NOMO-1 (cell line): Measurements from ENCODE around the gene NMT2.

Experiments
- DNase-seq, 2 experiments: peaks; one replicate each; lab custom pipeline; 2025; ENCODE audit not compliant: unreplicated experiment in 2 of 2; lab: John Stamatoyannopoulos, UW

Gene NMT2

DNA sequence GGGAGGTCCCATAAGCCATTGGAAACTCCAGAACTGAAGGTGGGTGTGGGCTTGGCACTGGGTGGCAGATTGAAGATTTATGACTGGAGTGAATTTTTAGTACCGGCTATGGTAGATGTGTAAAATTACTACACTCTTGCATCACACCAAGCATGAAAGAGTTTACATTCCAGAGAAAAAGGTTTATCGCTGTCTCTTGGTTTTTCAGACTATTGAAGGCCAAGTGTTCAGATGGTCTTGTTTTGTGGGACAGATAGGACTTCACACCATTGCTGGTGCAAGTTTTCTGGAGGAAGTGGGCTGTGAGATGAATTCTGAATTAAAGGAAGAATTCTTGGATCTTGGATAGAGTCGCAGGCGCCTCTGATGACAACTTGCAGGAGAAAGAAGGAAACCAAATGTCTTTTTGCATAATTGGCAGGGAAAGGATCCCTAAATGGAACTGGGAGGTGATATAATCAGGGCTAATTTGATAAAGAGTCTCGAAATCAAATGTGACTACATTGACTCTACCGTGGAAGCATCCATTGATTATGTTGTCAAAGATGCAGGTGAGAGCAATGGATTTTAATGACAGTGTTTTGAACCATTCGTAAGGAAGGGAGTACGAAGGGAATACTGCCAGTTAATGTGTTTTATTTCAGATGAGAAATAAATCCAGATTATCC is 14.2 kb upstream of the NMT2 start:
- DNase-seq = peak; percentile 33 to 43

DNA sequence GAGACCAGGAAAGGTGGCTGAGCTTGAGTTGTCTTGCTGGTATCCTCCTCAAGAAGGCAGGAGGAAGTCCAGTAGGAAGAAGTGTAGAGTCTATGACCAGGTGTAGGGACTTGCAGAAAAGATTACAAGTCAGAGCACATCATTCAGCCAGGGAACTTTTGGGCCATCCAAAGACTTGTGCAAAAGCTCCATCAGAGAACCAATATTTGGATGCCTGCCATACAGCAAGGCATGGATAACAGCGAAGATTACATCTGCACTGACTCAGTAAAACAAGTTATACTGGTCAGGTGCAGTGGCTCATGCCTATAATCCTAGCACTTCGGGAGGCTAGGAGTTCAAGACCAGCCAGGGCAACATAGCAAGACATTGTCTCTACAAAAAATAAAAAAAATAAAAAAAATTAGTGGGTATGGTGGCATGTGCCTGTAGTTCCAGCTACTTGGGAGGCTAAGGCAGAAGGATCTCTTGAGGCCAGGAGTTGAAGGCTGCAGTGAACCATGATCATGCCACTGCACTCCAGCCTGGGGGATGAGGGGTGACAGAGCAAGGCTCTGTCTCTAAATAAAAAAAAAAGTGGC is 13.2 kb upstream of the NMT2 start:
- no peak for DNase-seq

DNA sequence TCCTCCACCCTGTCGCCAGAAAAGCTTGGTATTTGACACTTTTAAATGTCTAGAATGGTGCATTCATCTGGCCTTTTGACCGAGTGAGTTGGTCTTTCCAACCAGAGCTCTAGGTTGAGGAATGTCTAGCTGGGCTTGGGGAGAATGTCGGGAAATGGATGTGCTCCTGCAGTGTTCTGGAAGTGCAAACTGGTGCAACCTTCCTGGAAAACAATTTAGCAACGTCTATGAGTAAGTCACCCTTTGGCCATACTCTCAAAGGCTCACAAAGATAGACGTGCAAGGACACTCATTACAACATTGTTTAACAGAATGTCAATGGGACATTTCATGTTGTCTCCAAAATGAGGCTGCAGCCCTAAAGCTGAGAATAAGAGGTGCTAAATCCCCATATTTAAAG is 12.2 kb upstream of the NMT2 start:
- DNase-seq = no peak

DNA sequence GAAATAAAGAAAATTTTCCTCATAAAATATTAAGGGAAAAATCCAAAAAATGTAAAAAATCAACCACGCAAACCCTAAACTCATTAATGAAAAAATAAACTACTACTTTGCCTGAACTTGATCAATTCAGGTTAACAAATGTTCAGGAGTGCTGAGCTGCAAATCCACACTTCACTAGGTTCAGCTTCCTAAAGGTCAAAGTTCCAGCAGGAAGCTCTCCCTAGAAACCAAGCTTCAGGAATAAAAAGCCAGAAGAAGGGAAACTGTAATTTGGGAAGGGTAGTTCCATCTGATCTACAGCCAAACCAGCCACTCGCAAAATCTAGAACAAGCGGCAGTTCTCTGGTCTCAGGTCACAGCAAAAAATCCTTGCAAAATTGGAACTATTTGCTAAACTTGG is 7.8 kb upstream of the NMT2 start:
- no peak for DNase-seq

DNA sequence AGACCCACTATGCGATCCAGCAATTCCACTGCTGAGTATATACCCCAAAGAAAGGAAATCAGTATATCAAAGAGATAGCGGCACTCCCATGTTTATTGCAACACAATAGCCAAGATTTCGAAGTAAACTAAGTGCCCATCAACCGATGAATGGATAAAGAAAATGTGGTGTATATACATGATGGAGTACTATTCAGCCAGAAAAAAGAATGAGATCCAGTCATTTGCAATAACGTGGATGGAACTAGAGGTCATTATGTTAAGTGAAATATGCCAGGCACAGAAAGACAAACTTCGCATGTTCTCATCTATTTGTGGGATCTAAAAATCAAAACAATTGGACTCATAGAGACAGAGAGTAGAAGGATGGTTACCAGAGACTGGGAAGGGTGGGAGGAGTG is 7.1 kb upstream of the NMT2 start:
- no peak for DNase-seq

DNA sequence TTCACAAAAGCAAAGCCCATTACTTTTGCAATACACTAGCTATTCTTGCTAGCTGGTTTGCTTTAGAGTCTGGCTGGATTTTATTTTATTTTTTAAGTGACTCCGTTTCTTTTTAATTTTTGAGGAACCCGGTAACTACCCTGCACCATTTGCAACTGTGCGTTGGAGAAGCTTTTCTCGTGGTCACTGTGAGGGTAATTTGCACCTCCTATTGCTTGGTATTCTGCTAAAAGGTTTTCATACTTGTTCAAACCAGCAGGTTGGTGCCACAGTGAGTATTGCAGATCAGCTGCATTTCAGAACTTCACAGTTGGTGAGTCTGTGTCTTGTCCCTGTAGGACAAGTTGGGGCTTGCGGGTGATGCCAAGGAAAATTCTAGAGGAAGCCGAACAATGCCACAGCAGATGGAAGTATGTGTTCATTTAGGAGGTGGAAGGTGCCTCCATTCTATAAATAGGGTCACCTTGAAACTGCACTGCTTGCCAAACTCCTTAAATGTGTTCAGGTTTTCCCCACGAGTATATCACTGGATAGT is 3.9 kb upstream of the NMT2 start:
- no peak for DNase-seq

DNA sequence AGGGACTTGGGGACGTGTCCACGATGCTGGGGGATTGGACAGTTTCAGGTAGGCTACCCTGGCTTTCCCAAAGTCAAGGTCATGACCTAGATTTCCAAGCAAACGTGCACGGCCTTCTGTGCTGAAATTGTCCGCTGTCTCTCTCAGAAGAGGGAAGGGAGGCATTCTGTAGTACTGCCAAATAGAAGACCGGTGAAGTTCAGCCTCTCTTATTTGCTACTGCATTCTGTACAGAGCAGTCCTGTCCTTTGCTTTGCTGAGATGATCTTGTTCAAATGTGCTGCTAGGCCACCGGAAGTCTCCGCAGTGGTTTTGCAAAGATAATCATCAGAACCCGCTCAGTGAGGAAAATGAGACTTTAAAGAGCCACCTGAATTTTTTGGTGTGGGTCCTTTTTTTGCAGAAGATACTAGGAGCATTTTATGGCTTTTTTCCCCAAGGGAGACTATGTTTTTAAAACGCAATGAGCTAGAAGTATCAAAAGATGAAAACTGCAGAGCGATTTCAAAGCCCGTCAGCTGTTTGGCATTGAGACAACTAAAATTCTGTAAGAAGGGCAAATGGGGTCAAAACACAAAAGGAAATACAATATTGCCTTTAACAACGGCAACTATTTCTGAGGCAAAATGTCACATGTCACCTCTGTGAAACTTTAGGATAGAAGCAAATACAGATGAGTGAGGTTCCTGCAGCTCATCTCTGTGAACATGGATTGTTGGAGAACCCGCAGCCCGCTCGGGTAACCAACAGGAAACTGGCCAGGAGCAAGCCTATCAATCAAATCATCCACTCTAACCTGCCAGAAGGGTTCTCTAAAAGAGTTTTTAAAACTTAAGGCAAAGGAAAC is 1.3 kb upstream of the NMT2 start:
- no peak for DNase-seq

DNA sequence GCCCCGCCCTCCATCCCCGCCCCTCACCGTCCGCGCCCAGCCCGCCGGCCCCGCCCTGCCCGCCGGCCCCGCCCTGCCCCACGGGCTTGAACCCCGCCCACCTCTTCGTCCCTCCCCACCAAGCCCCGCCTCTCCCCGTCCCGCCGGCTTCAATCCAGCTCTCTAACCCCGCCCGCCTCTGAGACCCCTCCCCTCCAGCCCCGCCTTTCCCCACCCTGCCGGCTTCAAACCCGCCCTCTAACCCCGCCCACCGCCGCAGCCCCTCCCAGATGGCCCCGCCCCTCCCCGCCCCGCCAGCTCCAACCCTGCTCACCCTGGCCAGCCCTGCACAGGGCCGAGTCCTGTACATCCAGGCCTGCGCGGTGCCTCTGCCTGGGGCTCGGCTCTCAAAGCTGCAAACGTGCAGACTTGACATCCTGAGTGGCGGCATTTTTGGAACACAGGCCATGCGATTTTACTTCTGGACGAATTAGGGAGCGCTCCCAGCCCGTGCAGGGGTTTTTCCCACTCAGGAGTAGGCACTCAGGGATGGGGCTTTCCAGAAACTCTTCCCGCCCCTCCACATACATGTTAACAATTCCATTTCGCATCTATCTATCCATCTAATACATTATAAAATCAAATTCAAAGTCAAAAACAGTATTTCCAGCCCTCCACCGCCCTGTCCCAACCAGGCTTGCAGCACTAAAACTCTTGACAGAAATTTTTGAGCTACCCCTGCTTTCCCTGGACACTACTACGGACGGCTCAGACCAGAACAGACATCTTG is 477 bp upstream of the NMT2 start:
- peak; percentile 74 to 84 for DNase-seq

DNA sequence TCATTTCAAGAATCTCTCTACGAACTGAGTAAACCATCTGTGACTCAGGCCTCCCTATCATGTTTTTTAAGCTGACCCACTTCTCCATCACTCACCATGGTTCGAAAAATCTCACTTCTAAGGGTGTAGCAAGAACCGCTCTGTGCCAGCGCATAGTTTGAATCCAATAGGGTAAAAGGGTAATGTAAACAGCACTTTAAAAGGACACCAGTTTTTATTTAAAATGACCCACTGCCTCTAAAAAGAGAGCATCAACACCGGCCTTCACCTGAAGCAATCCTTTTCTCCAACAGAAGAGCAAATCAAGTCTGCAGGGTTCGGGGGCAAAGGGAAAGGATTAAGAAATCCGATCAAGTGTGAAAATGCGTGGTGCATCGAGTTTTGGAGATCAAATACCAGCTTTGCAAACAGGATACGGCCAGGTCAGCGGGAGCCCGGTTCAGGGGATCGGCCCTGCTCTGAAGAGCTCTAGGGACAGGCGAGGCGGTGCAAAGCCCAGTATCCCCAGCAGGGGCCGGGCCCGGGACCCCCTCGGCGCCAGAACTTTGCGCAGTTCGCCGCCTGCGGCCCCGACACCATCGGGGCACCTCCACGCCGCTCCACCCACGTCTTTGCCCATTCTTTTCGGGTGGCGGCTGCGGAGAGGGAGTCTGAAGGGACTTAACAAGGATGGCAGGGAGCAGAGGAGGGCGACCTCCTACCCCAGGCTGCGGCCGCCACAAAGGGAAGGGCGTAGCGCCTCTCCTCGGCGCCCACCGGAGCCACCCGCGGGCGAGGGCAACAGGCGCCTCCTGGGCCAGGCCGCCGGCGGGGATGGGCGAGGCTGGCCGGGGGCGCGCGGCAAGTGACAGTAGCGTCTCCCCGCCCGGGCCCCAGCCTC is 842 bp downstream of the NMT2 start:
- DNase-seq = peak; percentile 16 to 54

DNA sequence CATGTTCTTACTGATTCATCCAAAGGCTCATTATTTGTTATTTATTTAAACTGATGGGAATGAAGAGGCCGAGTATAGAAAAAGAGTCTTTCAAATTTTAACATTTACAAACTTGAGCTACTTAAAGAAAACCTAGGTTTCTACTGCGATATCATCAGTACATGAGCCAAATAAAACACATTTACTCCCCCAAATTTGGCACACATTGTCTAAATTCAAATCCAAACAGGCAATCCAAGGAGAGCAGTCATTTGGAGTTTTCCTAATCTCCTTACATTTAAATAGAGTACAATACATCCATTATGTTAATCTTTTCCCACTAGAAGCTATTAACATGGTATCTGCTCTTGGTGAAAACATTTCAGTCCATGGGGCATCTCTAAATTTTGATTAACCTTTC is 2.2 kb downstream of the NMT2 start:
- no peak for DNase-seq

DNA sequence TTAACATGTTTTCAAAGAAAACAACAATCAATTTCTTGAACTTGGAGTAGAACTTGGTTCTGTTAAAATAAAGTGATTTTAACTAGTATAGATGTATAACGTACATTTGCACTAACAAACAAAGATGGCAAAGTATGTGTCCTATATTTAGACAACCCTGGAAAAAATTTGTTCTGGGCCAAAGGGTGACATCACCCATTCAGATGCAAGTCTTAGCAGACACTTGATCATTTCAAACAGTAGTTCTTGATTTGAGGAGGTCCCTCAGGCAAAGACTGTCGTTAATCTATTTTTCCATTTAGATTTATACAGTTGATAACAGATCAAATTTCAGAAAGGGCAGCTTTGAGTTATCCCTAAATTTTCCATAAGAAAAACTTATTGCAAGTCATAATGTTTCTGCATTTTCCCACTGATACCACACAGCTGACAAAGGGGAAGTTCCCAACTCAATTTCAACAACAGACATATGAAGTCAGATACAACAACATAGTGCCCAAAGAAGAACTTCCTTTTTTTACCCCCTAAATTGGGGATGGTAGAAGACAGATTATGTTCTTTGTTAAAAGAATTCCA is 5.2 kb downstream of the NMT2 start:
- peak; percentile 11 to 67 for DNase-seq

DNA sequence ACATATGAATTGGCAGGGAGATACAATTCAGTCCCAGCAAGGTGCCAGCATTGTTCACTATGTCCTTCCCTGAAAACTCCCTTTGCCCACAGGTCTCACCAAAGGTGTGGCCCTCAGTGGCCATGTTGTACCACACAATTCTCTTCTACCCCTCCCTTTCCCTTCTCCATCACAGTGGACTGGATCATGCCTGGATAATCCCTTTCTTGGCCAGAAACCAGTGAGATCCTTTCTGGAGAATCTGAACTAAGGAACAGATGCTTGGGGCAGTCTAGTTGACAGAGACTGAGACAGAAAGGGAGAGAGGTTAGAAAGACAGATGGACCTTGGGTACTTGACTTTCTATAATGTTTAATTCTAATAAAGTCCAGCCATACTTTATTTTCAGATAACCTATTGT is 9.5 kb downstream of the NMT2 start:
- no peak for DNase-seq

DNA sequence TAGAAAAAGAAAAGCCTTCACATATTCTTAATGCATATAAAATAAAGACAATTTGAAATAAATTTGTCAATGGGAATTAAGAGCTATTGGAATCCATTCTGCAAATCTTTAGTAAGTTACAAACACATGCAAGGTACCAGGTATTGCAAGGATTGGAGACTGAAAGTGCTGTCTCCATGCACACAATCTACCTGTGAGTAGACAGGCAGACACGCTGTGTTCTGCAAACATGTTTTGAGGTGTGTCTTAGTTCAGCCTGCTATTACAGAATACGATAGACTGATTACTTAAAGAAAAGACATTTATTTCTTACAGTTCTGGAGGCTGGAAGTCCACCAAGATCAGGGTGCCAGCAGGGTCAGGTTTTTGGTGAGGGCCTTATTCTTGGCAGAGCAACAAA is 10.0 kb downstream of the NMT2 start:
- no peak for DNase-seq

DNA sequence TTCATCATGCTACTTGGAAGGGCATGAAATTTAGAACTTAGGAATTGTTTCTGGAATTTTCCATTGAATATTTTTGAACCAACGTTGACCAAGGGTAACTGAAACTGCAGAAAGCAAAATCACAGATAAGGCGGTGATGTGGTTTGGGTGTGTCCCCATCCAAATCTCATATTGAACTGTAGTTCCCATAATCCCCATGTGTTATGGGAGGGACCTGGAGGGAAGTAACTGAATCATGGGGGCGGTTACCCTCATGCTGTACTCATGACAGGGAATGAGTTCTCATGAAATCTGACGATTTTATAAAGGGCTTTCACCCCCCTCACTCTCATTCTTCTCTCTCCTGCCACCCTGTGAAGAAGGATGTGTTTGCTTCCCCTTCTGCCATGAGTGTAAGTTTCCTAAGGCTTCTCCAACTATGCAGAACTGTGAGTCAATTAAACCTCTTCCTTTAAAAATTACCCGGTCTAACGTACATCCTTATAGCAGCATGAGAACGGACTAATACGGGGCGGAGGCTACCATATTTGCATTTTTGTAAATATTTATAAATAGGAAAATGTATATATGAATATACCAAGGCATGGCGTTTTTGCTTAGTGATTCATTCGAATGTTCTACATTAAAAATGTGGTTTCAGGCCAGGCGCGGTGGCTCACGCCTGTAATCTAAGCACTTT is 12.4 kb downstream of the NMT2 start:
- no peak for DNase-seq

DNA sequence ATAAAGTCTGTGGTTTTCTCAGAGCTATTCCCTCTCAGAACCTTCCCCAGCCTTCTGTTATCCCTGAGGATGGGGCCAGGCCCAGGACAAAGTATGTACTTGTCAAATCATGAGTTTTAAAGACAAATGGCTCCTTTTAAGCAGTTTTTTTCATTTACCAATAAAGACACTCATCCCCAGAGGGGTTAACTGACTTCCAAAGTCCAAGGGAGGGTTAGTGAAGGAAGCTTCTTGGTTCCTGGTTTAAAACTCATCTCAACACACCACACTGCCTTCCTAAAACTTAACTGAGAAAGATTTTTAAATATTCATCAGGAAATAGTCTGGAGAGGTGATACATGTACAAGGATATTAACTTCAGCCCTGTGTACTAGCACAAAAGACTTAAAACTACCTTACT is 15.9 kb downstream of the NMT2 start:
- DNase-seq = no peak

DNA sequence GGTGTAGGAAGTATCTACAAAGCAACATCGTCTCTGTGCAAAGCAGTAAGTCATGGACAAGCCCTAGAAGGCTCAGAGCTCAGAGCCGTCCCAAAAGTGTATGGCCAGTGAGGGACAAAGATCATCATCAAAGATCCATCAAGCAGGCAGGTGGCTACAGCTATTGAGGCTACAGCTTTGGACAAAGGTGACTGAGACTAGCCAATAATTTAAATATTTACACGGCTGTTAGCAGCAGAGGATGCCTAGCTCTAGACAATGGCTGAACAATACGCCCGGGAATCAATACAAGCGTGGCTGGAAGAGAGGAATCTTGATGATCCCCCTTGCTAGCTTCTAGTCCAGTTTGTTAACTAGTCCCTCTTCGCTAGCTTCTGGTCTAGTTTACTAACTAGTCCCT is 17.9 kb downstream of the NMT2 start:
- no peak for DNase-seq

DNA sequence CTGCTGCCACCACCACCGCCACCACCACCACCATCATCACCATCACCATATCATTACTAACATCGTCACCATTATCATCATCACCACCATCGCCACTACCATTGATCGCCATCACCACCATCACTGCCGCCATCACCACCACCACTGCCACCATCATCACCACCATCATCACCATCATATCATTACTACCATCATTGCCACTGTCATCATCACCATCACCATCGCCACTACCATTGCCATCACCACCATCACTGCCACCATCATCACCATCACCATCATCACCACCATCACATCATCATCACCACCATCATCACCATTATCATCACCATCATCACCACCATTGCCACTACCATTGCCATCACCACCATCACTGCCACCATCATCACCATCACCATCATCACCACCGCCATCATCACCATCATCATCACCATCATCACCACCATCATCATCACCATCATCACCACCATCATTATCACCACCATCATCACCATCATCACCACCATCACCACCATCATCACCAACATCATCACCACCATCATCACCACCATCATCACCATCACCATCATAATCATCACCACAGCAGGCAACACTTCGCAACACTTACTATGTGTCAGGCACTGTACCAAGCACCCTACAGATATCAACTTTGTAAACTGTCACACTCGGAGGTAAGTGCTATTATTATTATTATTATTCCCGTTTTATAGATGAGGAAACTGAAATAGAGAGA is 19.3 kb downstream of the NMT2 start:
- no peak for DNase-seq

DNA sequence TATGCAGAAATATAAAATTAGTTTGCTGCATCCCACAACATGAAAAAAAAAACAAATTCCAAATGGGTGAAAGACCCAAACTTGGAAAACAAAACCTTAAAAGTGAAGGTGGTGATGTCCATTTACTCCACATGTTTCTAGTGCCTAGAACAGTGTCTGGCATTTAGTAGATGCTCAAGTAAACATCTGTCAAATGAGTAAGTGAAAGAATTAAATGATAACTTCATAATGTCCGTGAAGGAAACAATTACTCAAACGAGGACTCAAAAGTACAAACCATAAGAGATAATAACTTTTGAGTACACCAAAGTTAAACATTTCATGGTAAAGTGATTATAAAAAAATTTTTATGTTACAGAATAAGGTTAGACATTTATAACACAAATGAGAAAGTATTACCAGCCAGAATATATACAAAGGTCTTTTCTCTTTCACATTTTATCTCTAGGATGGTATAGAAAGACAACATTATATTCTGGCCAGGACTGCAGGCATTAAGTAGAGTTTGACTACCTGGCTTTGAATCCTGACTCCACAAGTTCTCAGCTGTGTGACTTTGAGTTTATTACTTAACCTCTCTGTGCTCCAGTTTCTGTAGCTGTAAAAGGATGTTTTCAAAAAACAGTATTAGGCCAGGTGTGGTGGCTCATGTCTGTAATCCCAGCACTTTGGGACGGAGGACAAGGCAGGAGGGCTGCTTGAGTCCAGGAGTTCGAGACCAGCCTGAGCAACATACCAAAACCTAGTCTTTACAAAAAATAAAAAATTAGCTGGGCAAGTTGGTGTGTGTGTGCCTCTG is 20.7 kb downstream of the NMT2 start:
- DNase-seq = no peak
